ENCODE measurements around the gene ARID3C.
A peak's percentile ranks its signal among the peaks of the same experiment; 100 is the strongest.

The ARID3C gene

DNA sequence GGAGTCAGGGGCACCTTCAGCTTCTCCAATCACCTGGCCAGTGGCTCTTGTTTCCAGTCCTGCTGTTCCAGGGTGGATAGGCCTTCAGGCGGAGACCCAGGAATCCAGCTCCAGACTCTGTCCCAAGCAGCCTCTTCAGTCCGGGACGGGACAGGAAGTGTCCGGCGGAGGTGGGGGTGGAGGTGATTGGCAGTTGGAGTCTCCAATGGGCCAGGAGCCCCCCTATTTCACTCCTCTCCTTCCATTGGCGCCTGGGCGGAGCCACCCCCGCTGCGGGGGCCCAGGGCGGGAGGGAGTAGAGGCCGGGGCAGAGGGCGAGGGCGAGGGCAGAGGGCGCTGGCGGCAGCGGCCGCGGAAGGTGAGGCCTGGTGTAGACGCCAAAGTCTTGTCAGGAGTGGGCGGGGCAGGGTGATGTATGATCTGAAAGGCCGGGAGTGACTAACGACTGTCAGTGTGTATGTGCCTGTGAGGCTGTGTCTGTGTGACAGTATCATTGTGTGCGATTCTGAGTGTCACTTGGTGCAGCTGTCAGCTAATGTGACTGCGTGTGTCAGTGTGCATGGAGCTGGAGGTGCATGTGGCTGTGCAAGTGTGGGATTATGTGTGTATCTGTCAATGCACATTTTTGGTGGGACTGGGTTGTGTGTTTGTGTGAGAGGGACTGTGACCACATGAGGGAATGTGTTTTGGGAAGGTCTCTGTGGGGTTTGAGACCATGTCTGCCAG, 23.2 kb upstream of the ARID3C start, which contains the start of gene IL11RA:
IL11RA (plus strand) TSS at position 310 of the 726 bp plus-strand sequence. CDS start 3,033 bp downstream, outside the sequence.
- TF ChIP-seq, protein P1, sequence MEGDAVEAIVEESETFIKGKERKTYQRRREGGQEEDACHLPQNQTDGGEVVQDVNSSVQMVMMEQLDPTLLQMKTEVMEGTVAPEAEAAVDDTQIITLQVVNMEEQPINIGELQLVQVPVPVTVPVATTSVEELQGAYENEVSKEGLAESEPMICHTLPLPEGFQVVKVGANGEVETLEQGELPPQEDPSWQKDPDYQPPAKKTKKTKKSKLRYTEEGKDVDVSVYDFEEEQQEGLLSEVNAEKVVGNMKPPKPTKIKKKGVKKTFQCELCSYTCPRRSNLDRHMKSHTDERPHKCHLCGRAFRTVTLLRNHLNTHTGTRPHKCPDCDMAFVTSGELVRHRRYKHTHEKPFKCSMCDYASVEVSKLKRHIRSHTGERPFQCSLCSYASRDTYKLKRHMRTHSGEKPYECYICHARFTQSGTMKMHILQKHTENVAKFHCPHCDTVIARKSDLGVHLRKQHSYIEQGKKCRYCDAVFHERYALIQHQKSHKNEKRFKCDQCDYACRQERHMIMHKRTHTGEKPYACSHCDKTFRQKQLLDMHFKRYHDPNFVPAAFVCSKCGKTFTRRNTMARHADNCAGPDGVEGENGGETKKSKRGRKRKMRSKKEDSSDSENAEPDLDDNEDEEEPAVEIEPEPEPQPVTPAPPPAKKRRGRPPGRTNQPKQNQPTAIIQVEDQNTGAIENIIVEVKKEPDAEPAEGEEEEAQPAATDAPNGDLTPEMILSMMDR (IDR thresholded peaks at IDR 0.05; ENCODE audit: low read depth, low read length, missing control alignments), result no peak
- no peak for DNase-seq (ENCODE audit: low read depth)
- H3K4me3 ChIP-seq (ENCODE audit: low read depth, low read length), result no peak within 1 kb of the TSS

DNA sequence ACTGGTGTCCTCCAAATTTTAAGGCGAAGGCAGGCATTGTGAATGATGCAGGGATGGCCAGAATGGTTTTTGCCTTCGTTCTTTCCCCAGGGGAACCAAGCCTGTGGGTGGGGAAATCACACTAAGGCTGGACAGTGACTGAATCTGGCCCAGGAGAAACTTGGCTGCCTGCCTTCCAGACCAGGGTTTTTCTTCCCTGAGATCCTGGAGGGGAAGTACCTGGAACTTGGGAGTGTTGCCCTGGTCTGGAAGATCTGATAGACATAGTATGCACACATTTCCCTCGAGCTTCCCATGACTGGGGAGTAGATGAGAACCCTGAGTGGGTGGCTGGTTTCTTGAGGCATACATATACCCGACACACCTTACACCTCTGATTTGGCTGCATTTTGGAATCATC, 22.5 kb upstream of the ARID3C start:
- H3K4me3 ChIP-seq (ENCODE audit: low read depth, low read length), result no peak overlapping the region
- DNase-seq (ENCODE audit: low read depth), result no peak
- TF ChIP-seq, protein P1 (IDR thresholded peaks at IDR 0.05; ENCODE audit: low read depth, low read length, missing control alignments), result no peak

DNA sequence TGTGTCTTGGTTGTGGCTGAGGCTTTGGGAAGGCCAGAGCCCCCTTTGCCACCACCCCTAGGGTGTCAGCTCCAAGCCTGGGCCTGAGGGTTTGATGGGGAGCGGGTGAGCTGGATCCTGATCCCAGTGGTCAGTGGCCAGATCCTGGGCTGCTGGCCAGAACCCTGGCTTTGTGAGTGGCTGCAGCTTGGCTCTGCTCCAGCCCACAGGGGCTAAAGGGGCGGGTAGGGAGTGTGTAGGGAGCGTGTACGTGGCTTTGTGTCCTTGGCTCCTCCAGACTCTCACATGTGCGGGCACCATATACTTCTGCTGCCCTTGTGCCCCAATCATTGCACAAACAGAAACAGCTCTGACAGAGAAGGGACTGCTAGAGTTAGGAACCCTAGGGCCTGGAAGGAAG, 21.9 kb upstream of the ARID3C start:
- DNase-seq (ENCODE audit: low read depth), result no peak
- TF ChIP-seq, protein P1 (IDR thresholded peaks at IDR 0.05; ENCODE audit: low read depth, low read length, missing control alignments), result no peak
- H3K4me3 ChIP-seq (ENCODE audit: low read depth, low read length), result no peak overlapping the region

DNA sequence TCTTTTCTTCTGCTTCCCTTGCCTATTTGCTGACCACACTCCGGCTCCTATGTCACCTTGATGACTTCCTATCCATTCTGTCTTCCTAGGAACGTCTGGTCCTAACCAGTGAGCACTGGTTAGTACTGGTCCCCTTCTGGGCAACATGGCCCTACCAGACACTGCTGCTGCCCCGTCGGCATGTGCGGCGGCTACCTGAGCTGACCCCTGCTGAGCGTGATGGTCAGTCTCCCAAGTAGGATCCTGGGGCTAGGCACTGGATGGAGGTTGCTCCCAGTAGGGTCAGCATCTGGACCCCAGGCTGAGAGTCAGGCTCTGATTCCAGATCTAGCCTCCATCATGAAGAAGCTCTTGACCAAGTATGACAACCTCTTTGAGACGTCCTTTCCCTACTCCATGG, 19.8 kb upstream of the ARID3C start:
- no peak overlapping the region for H3K4me3 ChIP-seq (ENCODE audit: low read depth, low read length)
- TF ChIP-seq, protein P1 (IDR thresholded peaks at IDR 0.05; ENCODE audit: low read depth, low read length, missing control alignments), result no peak
- DNase-seq (ENCODE audit: low read depth), result no peak

DNA sequence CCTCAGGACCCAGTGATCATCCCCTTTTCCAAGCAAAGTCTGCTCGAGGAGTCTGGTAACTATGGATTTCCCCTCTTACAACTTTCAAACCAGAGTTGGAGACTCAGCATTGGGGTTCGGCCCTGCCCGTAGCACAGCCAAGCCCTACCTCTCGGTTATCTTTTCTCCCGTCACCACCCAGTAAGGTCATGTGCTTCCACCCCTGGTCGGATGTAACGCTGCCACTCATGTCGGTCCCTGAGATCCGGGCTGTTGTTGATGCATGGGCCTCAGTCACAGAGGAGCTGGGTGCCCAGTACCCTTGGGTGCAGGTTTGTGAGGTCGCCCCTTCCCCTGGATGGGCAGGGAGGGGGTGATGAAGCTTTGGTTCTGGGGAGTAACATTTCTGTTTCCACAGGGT, 18.8 kb upstream of the ARID3C start:
- no peak for DNase-seq (ENCODE audit: low read depth)
- peak overlapping the region; percentile 81 for H3K4me3 ChIP-seq (ENCODE audit: low read depth, low read length)
- TF ChIP-seq, protein P1 (IDR thresholded peaks at IDR 0.05; ENCODE audit: low read depth, low read length, missing control alignments), result no peak

DNA sequence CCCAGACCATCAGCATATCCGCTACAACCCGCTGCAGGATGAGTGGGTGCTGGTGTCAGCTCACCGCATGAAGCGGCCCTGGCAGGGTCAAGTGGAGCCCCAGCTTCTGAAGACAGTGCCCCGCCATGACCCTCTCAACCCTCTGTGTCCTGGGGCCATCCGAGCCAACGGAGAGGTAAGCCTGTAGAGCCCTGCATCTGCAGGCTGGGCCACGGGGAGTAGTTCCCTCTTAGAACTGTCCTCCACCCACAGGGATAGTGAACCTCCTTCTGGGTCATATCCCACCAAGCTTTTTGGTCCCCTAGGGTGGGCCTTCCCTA, 18.2 kb upstream of the ARID3C start:
- H3K4me3 ChIP-seq (ENCODE audit: low read depth, low read length), result peak overlapping the region; percentile 81
- TF ChIP-seq, protein P1 (IDR thresholded peaks at IDR 0.05; ENCODE audit: low read depth, low read length, missing control alignments), result no peak
- DNase-seq (ENCODE audit: low read depth), result no peak
